Thyroid gland (tissue), 4 donors: ENCODE data around the gene METTL9.

Experiments used
- CTCF ChIP-seq, 6 experiments: fragments of 200-600 bp in 3 of 6; fragments of 450-650 bp in 3 of 6; sonication (generic) in 3 of 6; IDR thresholded peaks; one replicate each; pipeline ENCODE4 v1.5.1; 2016 to 2019; ENCODE audit warnings: antibody characterized with exemption in 6 of 6, mild to moderate bottlenecking in 2 of 6, inconsistent platforms in 1 of 6, moderate library complexity in 1 of 6
- POLR2A ChIP-seq, 2 donors: fragments of 450-650 bp; IDR thresholded peaks; one replicate each; pipeline ENCODE4 v1.6.1; 2017; ENCODE audit warnings: antibody characterized with exemption in 2 of 2, mild to moderate bottlenecking in 2 of 2, moderate library complexity in 1 of 2

GRCh38 chr16:21617607-21618006, 18.2 kb downstream of the METTL9 start:
- TF ChIP-seq POLR2A (IDR thresholded peaks at IDR 0.05) (no peak), CTCF (IDR thresholded peaks at IDR 0.05) (no peak)
